ENCODE results near the gene DHX35.
"Not testable (repeated sequence)": the region's sequence is repeated elsewhere in the genome, so short reads cannot be mapped to it uniquely, and the experiment has no call there.

DNA sequence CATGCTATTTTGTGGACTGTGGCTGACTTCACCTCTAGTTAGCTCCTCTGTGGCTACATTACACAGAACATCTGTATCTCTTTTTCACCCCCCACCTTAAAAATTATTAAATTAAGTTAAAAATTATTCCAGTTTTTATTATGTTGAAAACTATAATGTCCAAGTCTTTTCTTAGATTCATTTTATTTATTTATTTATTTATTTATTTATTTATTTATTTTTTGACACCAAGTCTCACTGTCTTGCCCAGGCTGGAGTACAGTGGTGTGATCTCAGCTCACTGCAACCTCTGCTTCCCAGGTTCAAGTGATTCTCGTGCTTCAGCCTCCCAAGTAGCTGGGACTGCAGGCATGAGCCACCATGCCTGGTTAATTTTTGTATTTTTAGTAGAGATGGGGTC is 34.7 kb downstream of the DHX35 start:
- not testable (repeated sequence) for TF ChIP-seq HCFC1 (IDR thresholded peaks at IDR 0.05; ENCODE audit: low read length); ZNF274 (IDR thresholded peaks at IDR 0.05; ENCODE audit: insufficient read depth, insufficient read length); POLR2A (IDR thresholded peaks at IDR 0.05; ENCODE audit: low read depth, low read length); CHD2 (IDR thresholded peaks at IDR 0.05; ENCODE audit: borderline replicate concordance, low read depth, low read length); EZH2 (IDR thresholded peaks at IDR 0.05; ENCODE audit: borderline replicate concordance, control insufficient read depth, low read depth, low read length)
